K562 (cell line): ENCODE measurements around the gene RPLP2. TPM values are rescaled to one million over a fixed set of nuclear protein-coding genes. Genes with fewer than 3 reads are reported as not detected.

Source experiments
- ARID1B ChIP-seq: fragments of 450-650 bp; IDR thresholded peaks from 2 replicates; pipeline ENCODE4 v1.6.1; 2016; ENCODE audit warnings: antibody characterized with exemption, mild to moderate bottlenecking, inconsistent platforms
- CC2D1A ChIP-seq: fragments of 450-650 bp; IDR thresholded peaks from 2 replicates; pipeline ENCODE4 v1.6.1; 2017; ENCODE audit warnings: mild to moderate bottlenecking
- CHD1 ChIP-seq: fragments of 200-600 bp; sonication (generic); IDR thresholded peaks from one replicate; pipeline ENCODE4 v1.6.1; 2012; ENCODE audit warnings: mild to moderate bottlenecking, moderate library complexity, low read length, inconsistent platforms
- FOSL1 ChIP-seq: fragments of 200-800 bp; sonication (Bioruptor generic); conservative IDR thresholded peaks from 2 replicates; pipeline ENCODE4 v1.6.1; 2016; ENCODE audit warnings: missing genetic modification characterization, missing compliant biosample characterization
- FOXK1 ChIP-seq: sonication (generic); formaldehyde crosslinking; IDR thresholded peaks from 2 replicates; pipeline ENCODE4 v1.8.0; 2022; ENCODE audit warnings: missing genetic modification reagents, mild to moderate bottlenecking, borderline replicate concordance
- GTF3C2 ChIP-seq: IDR thresholded peaks from 3 replicates; pipeline ENCODE4 v1.6.1; 2011; ENCODE audit warnings: borderline replicate concordance, mild to moderate bottlenecking, moderate library complexity; ENCODE audit not compliant: insufficient read length; ENCODE audit errors: extremely low read depth
- HNRNPLL ChIP-seq: fragments of 200-400 bp; formaldehyde crosslinking; IDR thresholded peaks from 2 replicates; pipeline ENCODE4 v1.6.1; 2017; ENCODE audit warnings: low read length, low read depth, mild to moderate bottlenecking; ENCODE audit not compliant: poor library complexity, severe bottlenecking
- KDM2B ChIP-seq: fragments of 250-450 bp; sonication (Bioruptor Pico); IDR thresholded peaks from 2 replicates; pipeline ENCODE4 v1.8.0; 2021; ENCODE audit warnings: mild to moderate bottlenecking, moderate library complexity
- LCOR ChIP-seq: sonication (generic); formaldehyde crosslinking; IDR thresholded peaks from 2 replicates; pipeline ENCODE4 v1.8.0; 2022; ENCODE audit warnings: mild to moderate bottlenecking, missing genetic modification reagents
- MGA ChIP-seq: fragments of 450-650 bp; IDR thresholded peaks from 2 replicates; pipeline ENCODE4 v1.6.1; 2016; ENCODE audit warnings: mild to moderate bottlenecking, moderate library complexity
- SOX6 ChIP-seq: fragments of 450-650 bp; IDR thresholded peaks from 2 replicates; pipeline ENCODE4 v1.6.1; 2014; ENCODE audit warnings: mild to moderate bottlenecking
- SUPT5H ChIP-seq: fragments of 450-650 bp; IDR thresholded peaks from 2 replicates; pipeline ENCODE4 v1.6.1; 2016
- TAL1 ChIP-seq: fragments of 450-650 bp; IDR thresholded peaks from 2 replicates; pipeline ENCODE4 v1.6.1; 2016; ENCODE audit warnings: mild to moderate bottlenecking
- ZC3H11A ChIP-seq: IDR thresholded peaks from 2 replicates; pipeline ENCODE4 v1.6.1; 2012; ENCODE audit warnings: low read depth, low read length, improper control_type of control experiment
- ZNF717 ChIP-seq: fragments of 250-450 bp; sonication (Bioruptor Pico); IDR thresholded peaks from 2 replicates; pipeline ENCODE4 v1.5.0; 2021
- polyA plus RNA-seq, 8 experiments: library from polyadenylated mRNA; depleted of rRNA in 4 of 8; stranded (reverse) in 5 of 8; unstranded in 3 of 8; fragments of >200 nt; fragmentation: Nextera tagmentation in 2 of 8; fragmentation: Illumina TruSeq in 1 of 8; extraction: Ambion mirVana in 2 of 8; extraction: Trizol in 1 of 8; gene quantifications; 2 replicates each; pipeline versions ENCODE4 v1.2.1 to v1.2.3, GENCODE V29; 2011 to 2014; ENCODE audit warnings: inconsistent platforms in 1 of 8, missing spikeins in 1 of 8
- total RNA-seq, 7 experiments: library from RNA; depleted of rRNA in 6 of 7; stranded (reverse); fragments of >200 nt in 6 of 7; fragmentation: Illumina TruSeq in 2 of 7; extraction: Trizol in 2 of 7; gene quantifications; 2 replicates each; pipeline versions ENCODE4 v1.2.1 to v1.2.3, GENCODE V29; 2011 to 2021; ENCODE audit warnings: low replicate concordance in 1 of 7

The RPLP2 gene
- total and polyA plus RNA-seq, 9 of the 15 experiments (the other 6 are each of a cell fraction or from before 2014, with no cell fraction given) = 528 to 3,807 (median 1,633) TPM

GRCh38 chr11:827146-827896 lies 17.6 kb downstream of the RPLP2 start (continued):
- TF ChIP-seq KDM2B (CRISPR knock-in tag) = no peak; the same call in 1 of the 2 replicates
- TF ChIP-seq TAL1 = no peak
- peak; percentile 51 for TF ChIP-seq SUPT5H
- no peak for TF ChIP-seq ZC3H11A
- no peak for TF ChIP-seq GTF3C2
- TF ChIP-seq CC2D1A = no peak
- TF ChIP-seq MGA = no peak; the same call in none of the 2 replicates
- no peak for TF ChIP-seq FOXK1 (CRISPR knock-in tag)
- TF ChIP-seq ARID1B = no peak; the same call in 1 of the 2 replicates
- TF ChIP-seq SOX6 = 0 out of 2 replicates have a peak, but pooled peaks have one; percentile 14
- TF ChIP-seq FOSL1 (tag) = 0 out of 2 replicates have a peak, but pooled peaks have one; percentile 21
- TF ChIP-seq HNRNPLL = peak; percentile 68
- TF ChIP-seq ZNF717 (CRISPR knock-in tag) = no peak
- no peak for TF ChIP-seq CHD1
- TF ChIP-seq LCOR (CRISPR knock-in tag) = no peak
